HuH-7.5 (cell line): ENCODE data around the gene TOM1L2.
"Not testable (repeated sequence)": the region's sequence is repeated elsewhere in the genome, so short reads cannot be mapped to it uniquely, and the experiment has no call there.

Source experiments
- DNase-seq: peaks from one replicate; pipeline ENCODE4 v3.0.0; 2011; ENCODE audit warnings: low spot score

TOM1L2 gene

DNA sequence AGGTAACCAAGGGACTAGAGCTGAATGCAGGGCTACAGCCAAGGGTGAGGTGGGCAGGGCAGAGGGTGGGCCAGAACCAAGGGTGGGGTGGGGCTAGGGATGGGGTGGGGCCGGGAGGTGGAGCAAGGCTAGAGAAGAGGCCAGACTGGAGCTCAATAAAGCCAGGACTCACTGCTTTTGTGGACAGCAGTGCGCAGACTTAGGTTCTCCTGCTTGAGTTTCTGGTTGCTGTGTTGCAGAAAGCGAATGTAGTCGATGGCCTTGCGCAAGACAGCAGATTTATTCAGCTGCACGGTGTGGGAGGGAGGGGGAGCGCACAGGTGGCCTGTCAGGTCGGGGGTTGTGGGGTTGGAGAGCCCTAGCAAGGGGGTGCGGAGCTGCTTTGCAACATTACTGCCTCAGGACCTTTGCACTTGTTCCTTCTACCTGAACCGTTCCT, 154.1 kb downstream of the TOM1L2 start:
- DNase-seq = no peak

DNA sequence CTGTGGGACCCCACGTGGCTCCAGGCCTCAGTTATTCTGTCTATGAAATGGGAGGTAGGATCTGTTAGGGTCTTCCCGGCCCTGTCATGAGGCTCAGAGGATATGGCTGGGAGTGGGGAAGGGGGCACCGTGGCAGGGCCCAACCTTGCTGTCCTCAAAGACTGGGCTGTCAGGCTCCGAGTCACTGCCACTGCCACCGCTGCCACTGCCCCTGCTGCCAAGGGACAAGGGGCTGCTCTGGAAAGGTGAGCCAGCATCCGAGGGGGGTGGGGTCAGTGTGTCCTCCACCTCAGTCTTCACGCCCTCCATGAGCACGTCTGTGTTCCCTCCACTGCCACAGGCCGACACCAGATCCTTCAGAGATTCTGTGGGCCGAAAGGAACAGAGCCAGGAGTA, 154.7 kb downstream of the TOM1L2 start:
- DNase-seq = no peak

DNA sequence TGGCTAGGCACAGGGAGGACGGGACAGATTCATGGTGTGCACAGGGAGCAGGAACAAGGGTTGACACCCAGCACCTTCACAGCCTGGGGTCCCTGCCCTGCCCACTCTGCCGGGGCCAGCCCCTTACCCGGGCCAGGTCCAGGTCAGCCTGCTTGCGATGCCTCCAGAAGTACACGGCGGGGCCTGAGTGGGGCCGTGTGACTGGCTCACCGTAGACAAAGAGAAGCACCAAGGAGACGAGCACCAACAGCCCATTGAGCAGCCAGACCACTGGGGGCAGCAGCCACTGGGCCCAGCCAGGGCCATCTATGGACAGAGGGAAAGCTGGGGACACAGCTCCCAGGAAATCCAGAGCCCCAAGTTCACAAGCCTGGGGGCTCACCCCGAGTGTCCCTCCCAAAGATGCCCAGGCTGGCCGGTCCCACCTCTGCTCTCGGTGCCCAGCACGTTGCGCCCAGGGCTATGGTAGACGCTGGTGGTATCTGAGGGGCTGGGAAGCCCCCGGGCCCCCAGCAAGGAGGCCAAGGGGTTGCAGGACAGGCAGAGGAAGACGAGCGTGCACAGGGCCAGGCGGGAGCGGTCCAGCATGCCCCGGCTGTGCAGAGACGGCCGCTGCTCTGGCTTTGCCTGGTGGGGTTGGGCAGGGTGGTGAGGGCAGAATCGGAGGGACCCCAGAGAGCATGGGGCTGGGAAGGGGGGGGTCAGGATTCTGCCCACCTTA, 155.2 kb downstream of the TOM1L2 start:
- no peak for DNase-seq

DNA sequence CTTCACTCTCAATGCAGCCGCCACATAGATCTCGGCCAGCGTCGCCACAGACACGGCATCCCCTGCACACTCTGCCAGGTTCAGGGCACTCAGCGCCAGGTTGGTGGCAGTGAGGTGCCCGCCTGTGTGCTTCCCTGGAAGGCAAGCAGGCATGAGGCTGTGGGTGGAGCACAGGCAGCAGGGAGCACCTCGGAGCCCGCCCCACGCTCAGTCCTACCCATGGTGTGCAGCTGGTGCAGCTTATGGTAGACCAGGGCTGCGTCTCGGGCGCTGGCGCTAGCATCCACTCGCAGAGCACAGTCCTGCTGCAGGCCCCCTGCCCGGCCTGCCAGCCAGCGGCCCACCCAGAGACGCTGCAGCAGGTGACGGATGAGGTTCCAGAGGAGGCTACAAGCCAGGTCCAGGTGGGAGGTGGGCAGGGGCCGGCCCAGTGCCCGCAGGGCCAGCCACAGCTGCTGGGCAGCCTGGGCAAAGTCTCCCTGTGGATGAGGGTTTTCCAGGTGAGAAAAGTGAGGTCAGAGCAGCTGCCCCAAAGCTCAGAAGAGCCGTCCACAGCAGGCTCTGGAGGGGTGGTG, 155.9 kb downstream of the TOM1L2 start:
- DNase-seq = no peak

DNA sequence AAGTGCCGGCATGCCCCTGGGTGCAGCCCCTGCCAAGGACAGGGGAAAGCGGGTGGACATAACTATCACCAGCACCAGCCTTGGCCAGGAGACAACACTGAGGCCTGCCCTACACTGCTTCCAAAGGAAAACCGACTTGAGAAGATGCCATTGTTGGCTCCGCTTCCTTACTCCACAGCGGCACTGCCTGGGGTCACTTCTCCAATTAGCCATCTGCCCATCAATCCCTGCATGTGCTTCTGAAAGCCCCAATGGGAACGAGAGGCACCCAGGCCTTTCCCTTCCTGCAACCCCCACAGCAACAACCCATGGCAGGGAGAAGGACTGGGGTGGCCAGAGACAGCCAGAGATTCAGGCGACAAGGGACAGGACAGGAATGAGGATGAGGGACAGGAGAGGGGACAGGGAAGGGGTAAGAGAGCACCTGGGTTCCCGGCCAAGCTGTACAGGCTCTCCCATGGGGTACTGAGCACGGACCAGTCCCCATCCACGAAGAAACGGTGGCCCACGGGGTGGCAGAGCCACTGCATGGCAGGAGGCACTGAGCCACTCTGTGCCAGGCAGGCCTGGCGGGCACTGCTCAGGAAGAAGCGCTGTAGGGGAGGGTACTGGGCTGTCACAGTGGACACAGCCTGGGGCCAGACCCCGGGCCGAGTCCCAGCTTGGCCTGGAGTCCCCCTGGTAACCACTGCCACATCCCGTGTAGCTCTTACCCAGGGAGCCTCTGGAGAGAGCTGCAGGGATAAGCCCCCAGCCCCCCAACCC, 156.6 kb downstream of the TOM1L2 start:
- DNase-seq = no peak

DNA sequence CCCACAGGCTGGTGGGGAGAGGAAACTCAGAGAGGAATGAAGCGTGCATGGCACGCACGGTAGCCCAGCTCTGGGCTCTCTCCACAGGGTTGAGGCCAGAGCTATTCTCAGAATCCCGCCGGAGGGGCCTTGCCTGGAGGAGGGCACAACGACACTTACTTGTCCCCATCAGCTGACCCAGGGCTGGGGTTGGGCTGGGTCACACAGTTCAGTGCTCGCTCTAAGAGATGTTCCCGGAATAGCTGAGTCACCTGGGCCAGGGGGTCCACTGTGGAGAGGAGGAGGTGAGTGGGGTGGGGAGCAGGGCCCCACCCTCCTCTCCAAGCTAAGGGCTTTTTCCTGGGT, 157.2 kb downstream of the TOM1L2 start:
- no peak for DNase-seq

DNA sequence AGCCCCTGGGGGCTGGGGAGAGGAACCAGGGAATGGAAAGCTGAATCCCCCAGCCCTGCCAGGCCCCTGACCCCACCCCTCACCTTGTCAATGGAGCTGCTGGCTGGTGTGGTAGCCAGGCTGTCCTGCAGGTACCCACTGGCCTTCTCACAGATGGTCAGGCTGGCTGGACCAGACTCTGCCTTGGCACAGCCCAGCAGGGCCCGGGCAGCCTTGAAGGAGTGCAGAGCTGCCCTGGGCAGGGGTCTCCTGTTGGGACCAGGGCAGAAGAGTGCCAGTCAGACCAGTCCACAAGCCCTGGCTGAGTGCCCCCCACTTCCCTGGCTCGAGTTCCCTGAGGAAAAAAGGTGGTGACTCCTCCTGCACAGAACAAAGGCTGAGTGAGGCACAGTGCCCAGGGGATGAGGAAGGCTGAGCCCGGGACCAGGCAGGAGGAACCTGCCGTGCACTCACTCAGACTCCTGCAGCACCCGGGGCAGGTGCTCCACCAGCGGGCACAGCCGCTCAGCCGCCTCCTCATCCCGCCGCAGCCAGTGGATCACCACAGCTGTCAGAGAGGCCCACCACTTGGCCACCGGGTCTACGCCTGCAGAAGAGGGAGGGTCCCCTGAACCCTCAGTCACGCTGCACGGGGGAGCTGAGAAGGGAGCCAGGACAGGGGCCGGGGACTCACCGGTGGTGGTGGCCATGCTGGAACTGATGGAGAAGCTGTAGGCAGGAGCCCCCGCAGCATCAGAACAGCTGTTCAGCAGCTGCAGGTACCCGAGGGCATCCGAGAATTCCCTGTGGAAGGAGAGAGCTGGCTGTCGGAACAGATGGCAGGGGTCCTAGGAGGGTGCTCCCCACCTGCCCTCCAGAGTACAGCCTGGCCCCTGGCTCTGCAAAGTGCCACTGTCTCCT, 157.8 kb downstream of the TOM1L2 start:
- DNase-seq = no peak

DNA sequence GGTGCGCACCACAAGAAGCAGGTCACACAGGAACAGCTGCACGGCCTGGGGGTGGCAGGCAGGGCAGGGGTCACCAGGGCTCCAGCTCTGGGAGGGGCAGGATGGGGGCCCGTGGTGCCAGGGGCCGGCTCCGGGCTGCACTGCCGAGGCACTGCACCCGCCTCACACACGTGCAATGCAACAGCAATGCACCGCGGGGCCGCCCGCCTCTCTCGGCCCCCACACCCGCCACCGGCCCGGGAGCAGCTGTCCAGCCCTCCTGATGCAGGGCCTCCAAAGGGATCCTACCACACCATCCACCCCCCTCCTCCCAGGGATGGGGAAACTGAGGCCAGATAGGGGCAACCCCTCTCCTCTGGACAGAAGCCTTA, 158.5 kb downstream of the TOM1L2 start:
- DNase-seq = no peak

DNA sequence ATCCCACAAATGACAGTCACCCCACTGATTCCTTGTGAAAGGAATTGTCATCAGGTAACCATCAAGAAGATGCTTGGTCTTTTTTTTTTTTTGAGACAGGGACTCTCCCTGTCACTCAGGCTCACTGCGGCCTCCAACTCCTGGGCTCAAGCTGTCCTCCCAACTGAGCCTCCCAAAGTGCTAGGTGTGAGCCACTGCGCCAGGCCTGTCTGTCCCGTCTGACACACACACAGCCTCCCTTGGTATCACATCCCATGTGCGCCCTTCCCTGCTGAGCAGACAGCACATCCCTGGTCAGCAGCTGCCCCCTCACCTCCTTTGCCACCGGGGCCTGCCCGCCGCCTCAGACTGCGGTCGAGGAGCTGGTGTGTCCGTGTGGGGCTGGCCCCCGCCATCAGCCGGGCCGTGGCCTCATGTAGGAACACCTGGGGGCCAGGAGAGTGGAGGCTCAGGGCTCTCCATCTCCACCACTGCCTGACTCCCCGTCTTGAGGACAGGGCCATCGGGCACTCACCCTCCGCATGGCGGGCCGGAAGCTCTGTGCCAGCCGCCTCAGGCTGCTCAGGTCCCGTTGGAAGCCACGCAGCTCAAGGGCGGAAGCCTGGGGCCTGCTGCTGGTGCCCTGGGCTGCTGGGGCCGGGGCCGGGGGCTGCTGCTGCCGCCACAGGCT, 159.0 kb downstream of the TOM1L2 start:
- DNase-seq = no peak

DNA sequence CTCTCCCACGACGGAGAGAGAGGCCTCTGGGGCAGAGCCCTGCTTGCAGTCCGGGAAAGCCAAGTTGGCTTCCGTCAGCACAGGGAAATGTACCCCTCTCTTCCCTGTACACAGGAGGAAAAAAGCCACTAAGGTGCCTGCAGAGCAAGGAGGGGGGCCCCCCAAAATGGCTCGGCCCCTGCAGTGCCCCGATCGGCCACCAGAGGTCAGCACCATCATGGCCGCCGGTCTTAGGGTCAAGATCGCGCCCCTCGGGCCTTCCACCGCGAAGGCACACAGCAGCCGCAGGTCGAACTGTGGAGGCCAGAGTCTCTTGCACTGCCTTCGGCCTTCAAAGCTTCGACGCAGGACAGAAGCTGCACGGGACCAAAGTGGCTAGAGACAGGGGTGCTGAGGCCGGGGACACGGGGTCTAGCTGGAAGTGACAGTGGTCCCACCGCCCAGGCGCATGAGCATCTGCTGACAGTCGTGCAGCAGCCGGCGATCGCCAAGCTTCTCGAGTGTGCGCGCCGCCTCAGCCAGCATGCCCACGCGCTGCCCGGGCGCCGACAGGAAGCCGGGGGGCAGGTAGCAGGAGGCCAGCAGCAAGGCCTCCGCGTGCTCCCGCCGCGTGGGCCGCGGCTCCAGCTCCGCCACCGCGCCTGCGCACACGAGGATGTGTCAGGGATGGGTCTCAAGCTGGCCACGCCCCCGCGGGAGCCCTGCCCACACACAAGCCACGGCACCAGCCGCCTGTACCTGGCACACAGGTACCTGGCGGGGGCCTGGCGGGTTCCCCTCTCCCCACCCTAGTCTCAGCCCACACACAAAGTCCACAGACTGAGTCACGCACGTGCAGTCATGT, 159.8 kb downstream of the TOM1L2 start:
- peak; percentile 92 for DNase-seq

DNA sequence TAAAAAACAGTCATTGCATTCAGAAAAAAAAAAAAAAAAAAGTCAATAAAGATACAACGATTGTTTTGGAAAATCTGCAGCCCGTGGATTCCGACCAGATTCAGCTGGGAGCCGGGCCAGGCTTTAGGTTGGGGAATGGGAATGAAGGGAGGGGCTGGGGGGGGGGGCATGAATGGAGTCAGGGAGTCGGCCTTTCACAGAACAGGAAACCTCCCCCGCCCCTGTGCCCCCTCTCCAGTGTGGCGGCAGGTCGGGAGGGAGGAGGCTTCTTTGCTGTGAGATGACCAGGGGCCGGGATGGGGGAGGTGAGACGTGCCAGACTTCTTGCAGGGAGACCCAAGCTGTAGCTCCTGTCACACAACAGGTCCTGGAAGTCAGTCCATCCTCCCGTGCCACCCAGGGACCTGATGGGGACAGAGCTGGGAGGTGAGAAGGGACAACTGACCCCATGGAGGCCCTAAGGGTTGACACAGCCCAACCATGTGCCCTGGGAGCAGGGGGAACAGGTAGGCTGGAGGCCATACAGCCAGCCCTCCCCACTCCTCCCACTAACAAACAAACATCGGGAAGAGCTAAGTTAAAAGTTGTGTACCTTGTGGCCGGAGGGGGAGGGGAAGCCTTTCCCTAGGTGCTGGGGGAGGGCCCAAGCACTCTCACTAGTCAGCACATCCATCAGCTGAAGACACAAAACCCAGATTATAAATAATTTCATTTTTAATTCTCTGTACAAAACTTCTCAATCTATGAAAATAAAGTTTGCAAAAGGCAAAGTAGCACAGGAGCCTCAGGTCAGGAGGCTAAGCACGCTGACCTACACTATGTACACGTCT, 160.6 kb downstream of the TOM1L2 start:
- DNase-seq = peak; percentile 83

DNA sequence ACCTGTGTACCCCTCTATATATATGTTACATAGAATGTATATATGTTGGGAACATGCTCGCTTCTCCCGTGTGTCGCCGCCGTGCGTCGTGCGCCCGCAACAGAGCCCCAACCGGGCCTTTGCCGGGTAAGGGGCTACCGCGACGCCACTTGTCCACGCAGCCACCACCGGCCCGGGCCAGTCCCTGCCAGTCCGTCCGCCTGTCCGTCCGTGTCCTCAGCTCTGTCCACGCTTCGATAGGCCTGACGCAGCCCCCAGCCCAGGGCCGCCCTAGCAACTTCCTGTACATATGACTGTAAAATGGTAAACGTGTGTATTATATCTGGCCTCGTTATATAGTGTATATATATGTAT, 161.3 kb downstream of the TOM1L2 start:
- no peak for DNase-seq

DNA sequence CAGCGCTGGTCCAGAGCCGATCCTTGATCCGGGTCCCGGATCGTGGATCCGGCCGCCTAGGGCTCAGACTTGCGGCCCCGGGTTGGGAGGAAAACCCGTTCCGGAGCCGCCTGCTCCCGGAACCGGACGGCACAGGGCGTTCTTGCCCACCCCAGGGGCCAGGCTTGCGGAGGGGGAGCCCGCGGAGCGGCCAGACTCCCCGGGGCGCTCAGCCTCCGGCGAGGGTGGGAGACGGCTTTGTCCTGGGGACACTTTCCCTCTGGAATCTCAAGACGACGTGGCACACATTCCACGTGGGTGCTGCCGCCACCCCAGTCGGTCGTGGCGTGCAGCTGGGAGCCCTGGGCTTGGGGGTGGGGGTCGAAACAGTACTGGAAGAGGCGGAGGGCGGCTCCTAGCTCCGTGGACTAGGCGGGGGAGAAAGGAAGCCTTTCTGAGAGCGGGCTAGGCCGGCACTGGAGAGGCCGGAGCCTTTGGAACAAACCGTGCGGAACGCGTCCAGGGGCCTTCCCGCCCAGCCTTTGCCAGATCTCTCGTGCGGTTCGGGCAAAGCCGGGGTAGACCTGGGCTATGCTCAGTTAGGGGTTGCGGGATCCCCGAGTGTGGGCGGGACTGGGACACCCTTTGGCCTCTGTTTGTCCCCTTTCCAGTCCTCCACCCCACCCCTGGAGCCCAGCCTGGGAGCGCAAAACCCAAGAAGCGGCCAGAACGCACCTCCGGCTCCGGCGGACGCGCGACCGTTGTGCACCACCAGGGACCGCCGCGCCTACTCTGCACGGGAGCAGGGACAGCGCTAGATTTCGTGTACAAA, 161.9 kb downstream of the TOM1L2 start:
- no peak for DNase-seq

DNA sequence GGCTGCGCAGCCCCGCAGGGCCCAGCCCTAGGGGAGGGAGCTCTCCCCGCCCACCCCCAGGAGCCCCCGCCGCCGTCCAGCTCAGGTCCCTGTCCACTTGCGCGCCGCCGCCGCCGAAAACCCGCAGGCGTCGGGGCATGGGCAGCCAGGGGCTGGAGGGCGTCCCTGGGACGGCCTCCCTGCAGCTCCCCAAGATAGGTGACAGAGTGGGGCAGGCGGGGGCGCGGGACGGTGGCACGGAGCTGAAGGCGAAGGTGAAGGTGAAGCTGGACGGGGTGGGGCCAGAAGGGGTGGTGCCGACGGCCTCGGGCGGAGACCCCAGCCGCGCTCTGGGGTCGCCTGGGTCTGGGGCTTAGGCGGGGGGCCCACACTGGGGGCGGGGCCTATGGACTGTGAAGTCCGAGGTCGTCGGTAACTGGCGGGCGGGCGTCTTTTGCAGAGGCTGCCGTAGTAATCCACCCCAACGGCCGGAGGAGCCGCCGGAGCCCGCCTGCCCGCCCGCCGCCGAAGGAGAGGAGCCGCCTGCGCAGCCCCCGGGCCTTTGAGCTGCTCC, 162.6 kb downstream of the TOM1L2 start:
- no peak for DNase-seq

DNA sequence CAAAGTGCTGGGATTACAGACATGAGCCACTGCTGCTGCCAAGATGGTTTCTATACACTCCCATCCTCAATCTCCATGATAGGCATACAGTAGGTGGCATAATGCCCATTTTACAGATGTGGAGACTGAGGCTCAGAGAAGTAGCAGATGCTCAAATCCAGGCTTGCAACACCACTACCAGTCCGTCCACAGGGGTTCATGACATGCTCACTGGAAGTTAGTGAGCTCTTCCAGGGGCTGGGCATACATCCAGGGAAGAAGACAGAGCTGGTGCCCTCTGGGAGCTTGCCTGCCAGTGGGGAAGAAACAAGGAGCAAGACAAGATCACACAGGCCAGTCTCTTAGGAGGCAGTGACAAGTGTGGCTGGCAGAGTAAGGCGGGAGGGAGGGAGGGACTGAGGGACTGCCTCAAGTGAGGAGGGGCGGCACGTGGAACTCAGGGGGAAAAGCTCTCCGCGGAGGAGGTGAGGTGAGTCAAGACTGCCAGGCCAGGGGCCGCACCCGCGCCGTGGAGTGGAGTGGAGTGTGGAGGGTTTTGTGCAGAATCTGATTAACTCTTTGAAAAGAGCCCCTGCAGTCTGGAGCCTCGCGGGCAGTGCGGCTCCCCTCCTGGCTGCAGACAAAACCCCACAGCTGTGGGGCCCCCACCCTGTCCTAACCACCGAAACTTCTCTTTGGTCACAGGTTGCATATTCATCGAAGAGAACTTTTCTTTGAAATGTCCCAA, 163.3 kb downstream of the TOM1L2 start:
- no peak for DNase-seq

DNA sequence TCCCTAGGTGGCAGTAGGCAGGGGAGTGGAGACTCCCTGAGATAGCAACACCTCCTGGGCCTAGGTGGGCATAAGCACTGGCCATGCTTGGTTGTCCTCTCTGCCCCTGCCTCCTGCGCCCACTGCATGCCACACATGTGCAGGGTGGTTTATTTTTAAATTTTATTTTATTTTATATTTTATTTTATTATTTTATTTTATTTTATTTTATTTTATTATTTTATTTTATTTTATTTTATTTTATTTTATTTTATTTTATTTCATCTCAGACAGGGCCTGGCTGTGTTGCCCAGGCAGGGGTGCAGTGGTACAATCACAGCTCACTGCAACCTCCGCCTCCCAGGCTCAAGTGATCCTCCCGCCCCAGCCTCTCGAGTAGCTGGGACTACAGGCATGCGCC, 164.0 kb downstream of the TOM1L2 start:
- DNase-seq = not testable (repeated sequence)

DNA sequence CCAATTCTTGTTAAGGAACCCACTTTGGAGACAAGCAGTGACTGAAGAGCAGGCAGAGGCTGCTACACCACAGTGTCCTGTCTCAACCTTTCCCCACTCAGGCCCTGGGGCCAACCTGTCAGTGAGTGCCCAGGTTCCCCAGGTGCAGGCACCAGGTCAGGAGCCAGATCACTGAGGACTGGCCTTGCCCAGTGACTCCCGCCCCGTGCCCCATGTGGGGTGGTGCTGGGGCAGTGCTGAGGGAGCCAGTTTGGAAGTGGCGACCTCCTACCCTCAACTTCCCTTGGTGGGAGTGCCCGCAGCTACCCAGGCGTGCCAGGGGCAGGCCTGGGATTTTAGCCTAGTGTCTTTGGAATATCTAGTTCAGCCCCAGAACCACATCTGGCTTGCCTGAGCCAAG, 164.8 kb downstream of the TOM1L2 start:
- no peak for DNase-seq

DNA sequence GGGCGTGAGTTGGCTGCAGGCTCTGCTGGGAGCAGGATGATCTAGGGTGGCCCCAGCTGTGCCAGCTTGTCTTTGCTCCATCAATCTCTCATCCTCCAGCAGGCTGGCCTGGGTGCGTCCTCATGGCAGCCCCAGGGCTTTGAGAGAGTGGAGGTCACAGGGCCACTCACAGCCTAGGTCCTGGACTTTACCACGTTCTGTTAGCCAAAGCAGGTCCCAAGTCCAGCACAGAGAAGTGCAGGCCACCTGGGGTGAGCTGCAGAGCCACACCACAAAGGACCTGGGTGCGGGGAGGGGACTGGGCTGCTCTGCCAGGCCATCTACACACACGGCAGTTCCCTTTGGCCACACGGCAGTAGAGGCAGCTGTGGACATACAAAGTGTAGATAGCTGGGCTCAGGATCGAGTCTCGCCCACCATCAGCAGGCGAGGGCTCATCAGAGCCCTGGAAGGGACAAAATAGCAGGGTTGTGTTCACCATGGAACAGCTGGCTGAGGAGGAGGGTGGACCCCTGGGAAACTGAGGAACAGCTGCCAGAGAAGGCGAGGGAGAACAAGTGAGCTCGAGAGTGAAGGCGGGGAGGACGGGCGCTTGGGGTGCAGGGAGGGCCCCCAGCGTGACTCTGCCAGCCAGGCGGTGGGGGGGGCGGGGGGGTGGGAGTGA, 165.5 kb downstream of the TOM1L2 start:
- no peak for DNase-seq
